Testis (tissue), 2 donors: ENCODE data around the gene KCTD21.

Experiments used
- CTCF ChIP-seq, 3 experiments: fragments of 450-650 bp in 2 of 3; fragments of 200-600 bp in 1 of 3; sonication (generic) in 1 of 3; IDR thresholded peaks; one replicate each; pipeline ENCODE4 v1.5.1; 2016 to 2019; ENCODE audit warnings: antibody characterized with exemption in 3 of 3, mild to moderate bottlenecking in 2 of 3, moderate library complexity in 1 of 3
- POLR2A ChIP-seq: fragments of 450-650 bp; IDR thresholded peaks from one replicate; pipeline ENCODE4 v1.6.1; 2017; ENCODE audit warnings: antibody characterized with exemption, mild to moderate bottlenecking, moderate library complexity

GRCh38 chr11:78209478-78209877 lies 21.1 kb upstream of the KCTD21 start:
- TF ChIP-seq POLR2A (no peak), CTCF (IDR thresholded peaks at IDR 0.05) (no peak)
